SU-DHL-6 (cell line): ENCODE data around the gene RGS8.

Experiments
- H2AFZ ChIP-seq: fragments of 200-600 bp; sonication (generic); 2 replicates; pipeline ENCODE4 v1.6.1; 2014; ENCODE audit warnings: low read depth, mild to moderate bottlenecking, moderate library complexity, mixed read lengths, antibody characterized with exemption, low read length; ENCODE audit not compliant: severe bottlenecking
- H3F3A ChIP-seq: fragments of 200-600 bp; shearing (Covaris generic); 2 replicates; pipeline ENCODE4 v1.6.0; 2016; ENCODE audit warnings: antibody characterized with exemption, mild to moderate bottlenecking; ENCODE audit not compliant: insufficient read depth
- H3K27ac ChIP-seq: fragments of 200-600 bp; sonication (generic); 2 replicates; pipeline ENCODE4 v1.5.1; 2016; ENCODE audit warnings: low read depth, mild to moderate bottlenecking, low read length, moderate library complexity, mixed read lengths
- H3K27me3 ChIP-seq: fragments of 200-600 bp; sonication (generic), shearing (Covaris generic); 2 replicates; pipeline ENCODE4 v1.6.0; 2014; ENCODE audit warnings: mild to moderate bottlenecking, low read length
- H3K36me3 ChIP-seq: fragments of 200-600 bp; sonication (generic); 2 replicates; pipeline ENCODE4 v1.6.1; 2014; ENCODE audit warnings: mild to moderate bottlenecking, low read length, mixed read lengths
- H3K4me2 ChIP-seq: fragments of 300-600, 200-600 bp; shearing (Covaris generic), sonication (generic); 2 replicates; pipeline ENCODE4 v1.6.0; 2014; ENCODE audit warnings: low read length, low read depth, mild to moderate bottlenecking; ENCODE audit not compliant: poor library complexity, severe bottlenecking
- H3K4me3 ChIP-seq: fragments of 200-600 bp; sonication (generic); 2 replicates; pipeline ENCODE4 v1.5.1; 2014; ENCODE audit warnings: antibody characterized with exemption, low read length, mild to moderate bottlenecking, mixed read lengths; ENCODE audit not compliant: insufficient read depth, poor library complexity, severe bottlenecking
- H3K79me2 ChIP-seq: fragments of 200-600 bp; sonication (generic); 2 replicates; pipeline ENCODE4 v1.6.1; 2014; ENCODE audit warnings: mild to moderate bottlenecking, low read length, moderate library complexity; ENCODE audit not compliant: insufficient read depth
- H3K9ac ChIP-seq: fragments of 200-600 bp; sonication (generic); 2 replicates; pipeline ENCODE4 v1.7.0; 2014; ENCODE audit warnings: mild to moderate bottlenecking, low read length
- H3K9me2 ChIP-seq: fragments of 200-600 bp; sonication (generic); replicated peaks from 2 replicates; pipeline ENCODE4 v1.6.1; 2014; ENCODE audit warnings: low read length; ENCODE audit not compliant: insufficient read depth
- H3K9me3 ChIP-seq: fragments of 200-600 bp; sonication (generic); 2 replicates; pipeline ENCODE4 v1.6.1; 2014; ENCODE audit warnings: low read length, mixed read lengths; ENCODE audit not compliant: insufficient read depth
- H4K20me1 ChIP-seq: fragments of 200-600 bp; sonication (generic); 2 replicates; pipeline ENCODE4 v1.6.1; 2014; ENCODE audit warnings: low read depth, mild to moderate bottlenecking, antibody characterized with exemption, low read length, moderate library complexity, mixed read lengths
- CTCF ChIP-seq: fragments of 200-600 bp; sonication (generic); IDR thresholded peaks from one replicate; pipeline ENCODE4 v1.5.1; 2017; ENCODE audit warnings: antibody characterized with exemption, mild to moderate bottlenecking, low read length, moderate library complexity; ENCODE audit not compliant: insufficient read depth, poor library complexity, severe bottlenecking
- EZH2phosphoT487 ChIP-seq: fragments of 200-600 bp; sonication (generic), shearing (Covaris generic); conservative IDR thresholded peaks from 2 replicates; pipeline ENCODE4 v1.6.1; 2018; ENCODE audit warnings: mild to moderate bottlenecking, antibody characterized with exemption, low read length, moderate library complexity, mixed read lengths

The RGS8 gene

GRCh38 chr1:182671750-182672486, 12.5 kb downstream of the RGS8 start:
- Histone ChIP-seq H3K36me3 (no peaks in the 10 kb centered on the region), H3K4me3 (no peak overlapping the region), H4K20me1 (no peaks in the 10 kb centered on the region), H3K9me2 (no peaks in the 10 kb centered on the region), H3K9me3 (no peaks in the 10 kb centered on the region), H3K27me3 (no peaks in the 10 kb centered on the region), H3K79me2 (no peaks in the 10 kb centered on the region), H3F3A (peaks cover 14% of the 10 kb centered on the region), H3K9ac (no peak overlapping the region), H2AFZ (no peak overlapping the region), H3K4me2 (no peak overlapping the region), H3K27ac (no peak overlapping the region)
- TF ChIP-seq EZH2phosphoT487 (no peak), CTCF (no peak)

DNA sequence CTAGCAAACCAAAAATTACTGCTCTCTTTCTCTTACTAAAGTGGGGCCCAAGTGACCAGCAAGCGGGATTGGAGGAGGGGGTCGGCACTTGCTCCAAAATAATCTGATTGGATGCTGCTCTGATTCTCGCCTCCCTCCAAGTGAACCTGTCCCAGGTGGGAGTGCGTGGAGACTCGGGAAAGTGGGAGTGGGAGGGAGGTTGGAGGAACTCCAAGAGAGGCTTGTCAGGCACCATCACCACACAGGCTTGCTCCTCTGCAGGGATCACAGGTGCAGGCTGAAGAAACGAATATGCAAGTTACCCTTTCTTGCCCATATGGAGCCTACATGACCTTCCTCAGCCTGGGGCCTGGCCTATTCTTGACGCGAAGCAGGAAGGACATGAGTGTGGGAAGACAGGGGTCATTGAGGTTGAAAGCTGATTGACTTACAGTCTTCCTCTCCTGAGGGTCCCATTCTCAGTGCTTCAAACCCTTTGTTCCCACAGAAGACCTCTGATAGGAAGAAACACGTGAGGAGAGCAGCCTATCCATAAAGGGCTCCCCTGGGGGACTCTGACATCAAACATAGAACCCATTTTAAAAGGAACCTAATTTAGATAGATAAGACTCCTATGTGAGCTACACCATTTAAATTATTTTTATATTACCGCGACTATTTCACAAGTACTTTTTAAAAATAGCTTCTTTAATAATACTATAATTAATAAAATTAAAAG, 14.2 kb downstream of the RGS8 start:
- no peak overlapping the region for H3K4me2 ChIP-seq
- H3F3A ChIP-seq: no peaks in the 10 kb centered on the region
- no peaks in the 10 kb centered on the region for H3K27me3 ChIP-seq
- no peaks in the 10 kb centered on the region for H4K20me1 ChIP-seq
- H3K79me2 ChIP-seq: no peaks in the 10 kb centered on the region
- no peak overlapping the region for H3K9ac ChIP-seq
- no peaks in the 10 kb centered on the region for H3K9me2 ChIP-seq
- no peak overlapping the region for H3K4me3 ChIP-seq
- no peaks in the 10 kb centered on the region for H3K36me3 ChIP-seq
- H3K9me3 ChIP-seq: no peaks in the 10 kb centered on the region
- no peak for TF ChIP-seq CTCF
- no peak overlapping the region for H2AFZ ChIP-seq
- no peak overlapping the region for H3K27ac ChIP-seq

GRCh38 chr1:182669266-182669665, 15.1 kb downstream of the RGS8 start:
- no peaks in the 10 kb centered on the region for H3F3A ChIP-seq
- no peaks in the 10 kb centered on the region for H3K79me2 ChIP-seq
- no peaks in the 10 kb centered on the region for H3K27me3 ChIP-seq
- no peaks in the 10 kb centered on the region for H4K20me1 ChIP-seq
- H3K27ac ChIP-seq: no peak overlapping the region
- no peaks in the 10 kb centered on the region for H3K9me3 ChIP-seq
- TF ChIP-seq CTCF (no peak), EZH2phosphoT487 (no peak)
- no peak overlapping the region for H3K4me3 ChIP-seq
- no peak overlapping the region for H3K4me2 ChIP-seq
- no peak overlapping the region for H3K9ac ChIP-seq
- no peak overlapping the region for H2AFZ ChIP-seq
- H3K9me2 ChIP-seq: no peaks in the 10 kb centered on the region
- no peaks in the 10 kb centered on the region for H3K36me3 ChIP-seq
